SK-N-SH (cell line): ENCODE measurements around the gene CRABP1. TPM values are rescaled to one million over a fixed set of nuclear protein-coding genes. Genes with fewer than 3 reads are reported as not detected.

ENCODE experiments used
- CTCF ChIA-PET: fragments of 300-600, 350-600 bp; formaldehyde crosslinking; extraction: SDS; loops from one replicate; lab custom pipeline; 2021; lab: Yijun Ruan, JAX
- POLR2A ChIA-PET: fragments of 350-600 bp; sonication (Branson Sonifier 250); formaldehyde crosslinking; extraction: SDS; loops from one replicate; lab custom pipeline; 2020; ENCODE audit warnings: antibody characterized with exemption, inconsistent platforms; lab: Yijun Ruan, JAX
- DNase-seq: peaks from one replicate; pipeline ENCODE4 v3.0.0; 2012
- H2AFZ ChIP-seq: fragments of 200-600 bp; sonication (generic); 2 replicates; pipeline ENCODE4 v1.8.1; 2016; ENCODE audit warnings: antibody characterized with exemption, mild to moderate bottlenecking, low read depth
- H3F3A ChIP-seq: fragments of 200-600 bp; sonication (generic); replicated peaks from 2 replicates; pipeline ENCODE3; 2016; ENCODE audit warnings: antibody characterized with exemption, mild to moderate bottlenecking; ENCODE audit not compliant: insufficient read depth
- H3K27ac ChIP-seq, 2 experiments: fragments of 200-500 bp in 1 of 2; fragments of 200-600 bp in 1 of 2; sonication (Bioruptor generic) in 1 of 2; sonication (generic), shearing (Covaris generic) in 1 of 2; 2 replicates each; pipeline versions ENCODE4 v1.5.1 to v1.6.1; 2014 to 2016; ENCODE audit warnings: low read depth in 2 of 2, inconsistent platforms in 1 of 2, low read length in 1 of 2, mild to moderate bottlenecking in 1 of 2, mixed read lengths in 1 of 2
- H3K27me3 ChIP-seq: fragments of 200-600 bp; sonication (generic), shearing (Covaris generic); 2 replicates; pipeline ENCODE4 v1.6.1; 2016; ENCODE audit warnings: mixed run types; ENCODE audit not compliant: insufficient read depth
- H3K36me3 ChIP-seq, 2 experiments: fragments of 200-500 bp in 1 of 2; fragments of 200-600 bp in 1 of 2; sonication (Bioruptor generic) in 1 of 2; sonication (generic) in 1 of 2; replicated peaks in 1 of 2; 2 replicates each; pipeline versions ENCODE3 to v1.5.1; 2014 to 2016; ENCODE audit warnings: low read length in 1 of 2, mild to moderate bottlenecking in 1 of 2; ENCODE audit not compliant: insufficient read depth in 2 of 2, control insufficient read depth in 1 of 2
- H3K4me1 ChIP-seq, 2 experiments: fragments of 200-500 bp in 1 of 2; fragments of 200-600 bp in 1 of 2; sonication (Bioruptor generic) in 1 of 2; sonication (generic), shearing (Covaris generic) in 1 of 2; 2 replicates each; pipeline versions ENCODE4 v1.5.1 to v1.6.1; 2014 to 2016; ENCODE audit warnings: low read depth in 1 of 2, low read length in 1 of 2, mixed run types in 1 of 2; ENCODE audit not compliant: insufficient read depth in 2 of 2, control insufficient read depth in 1 of 2
- H3K4me2 ChIP-seq: fragments of 200-600 bp; sonication (generic), shearing (Covaris generic); 2 replicates; pipeline ENCODE4 v1.6.1; 2017; ENCODE audit warnings: mixed run types
- H3K4me3 ChIP-seq, 2 experiments: fragments of 200-500 bp in 1 of 2; fragments of 200-600 bp in 1 of 2; sonication (Bioruptor generic) in 1 of 2; sonication (generic), shearing (Covaris generic) in 1 of 2; 2 replicates each; pipeline versions ENCODE4 v1.5.1 to v1.8.1; 2014 to 2016; ENCODE audit warnings: low read depth in 2 of 2, inconsistent platforms in 1 of 2, low read length in 1 of 2, mild to moderate bottlenecking in 1 of 2, mixed read lengths in 1 of 2, moderate library complexity in 1 of 2
- H3K79me2 ChIP-seq: fragments of 200-600 bp; sonication (generic); 2 replicates; pipeline ENCODE4 v1.8.1; 2017; ENCODE audit warnings: mild to moderate bottlenecking; ENCODE audit not compliant: insufficient read depth
- H3K9ac ChIP-seq: fragments of 200-600 bp; sonication (generic); 2 replicates; pipeline ENCODE4 v1.6.1; 2017; ENCODE audit warnings: mixed run types
- H3K9me2 ChIP-seq: fragments of 200-600 bp; sonication (generic); 2 replicates; pipeline ENCODE4 v1.6.1; 2017; ENCODE audit warnings: mixed run types
- H3K9me3 ChIP-seq: fragments of 200-600 bp; sonication (generic); 2 replicates; pipeline ENCODE4 v1.6.1; 2017; ENCODE audit warnings: mixed run types, mild to moderate bottlenecking, moderate library complexity
- H4K20me1 ChIP-seq: fragments of 200-600 bp; sonication (generic); 2 replicates; pipeline ENCODE4 v1.6.1; 2017; ENCODE audit warnings: mild to moderate bottlenecking, mixed run types; ENCODE audit not compliant: insufficient read depth
- GATA2 ChIP-seq: sonication (generic); formaldehyde crosslinking; IDR thresholded peaks from 2 replicates; pipeline ENCODE4 v1.5.0; 2020; ENCODE audit warnings: mild to moderate bottlenecking, missing genetic modification reagents
- SIN3A ChIP-seq: IDR thresholded peaks from 2 replicates; pipeline ENCODE4 v1.6.1; 2012; ENCODE audit warnings: low read depth, mild to moderate bottlenecking, low read length, moderate library complexity, borderline replicate concordance
- TAF1 ChIP-seq: IDR thresholded peaks from 2 replicates; pipeline ENCODE4 v1.6.1; 2012; ENCODE audit warnings: low read depth, mild to moderate bottlenecking, low read length, moderate library complexity, borderline replicate concordance
- TEAD4 ChIP-seq: IDR thresholded peaks from 2 replicates; pipeline ENCODE4 v1.4.0; 2012; ENCODE audit warnings: mild to moderate bottlenecking, borderline replicate concordance; ENCODE audit not compliant: insufficient read depth
- whole genome bisulfite sequencing: methylation state at CpG from one replicate; pipeline ENCODE4 v1.1.6; 2017; ENCODE audit warnings: low lambda C conversion rate; 5-methylcytosine and 5-hydroxymethylcytosine counted together
- polyA plus RNA-seq, 3 experiments: library from polyadenylated mRNA; depleted of rRNA; stranded (reverse); fragments of >200 nt; gene quantifications; 2 replicates each; pipeline ENCODE4 v1.2.3, GENCODE V29; 2012
- TF ChIP-seq, protein P1 (sequence below): IDR thresholded peaks from 2 replicates; pipeline ENCODE4 v1.6.1; 2012; ENCODE audit warnings: mild to moderate bottlenecking, low read depth, low read length, moderate library complexity
- TF ChIP-seq, protein P2 (sequence below): fragments of 150-350 bp; IDR thresholded peaks from 2 replicates; pipeline ENCODE4 v1.6.1; 2017; ENCODE audit warnings: antibody characterized with exemption, low read length, low read depth, borderline replicate concordance
- TF ChIP-seq, protein P3 (sequence below): IDR thresholded peaks from 2 replicates; pipeline ENCODE4; 2012
- TF ChIP-seq, protein P4 (sequence below): fragments of 150-350 bp; IDR thresholded peaks from 2 replicates; pipeline ENCODE4 v1.6.1; 2016; ENCODE audit warnings: mild to moderate bottlenecking, low read depth, low read length

CRABP1 gene
- polyA plus RNA-seq, 1 of the 3 experiments (the other 2 are of a cell fraction) = 1.0 TPM

GRCh38 chr15:78355177-78355576 is 15.0 kb downstream of the CRABP1 start:
- Histone ChIP-seq H2AFZ (no peak overlapping the region), H3K9ac (no peak overlapping the region), H3K36me3 (no peaks in the 10 kb centered on the region), H3K4me1 (peaks cover 0 to under 1% of the 10 kb centered on the region in 2 experiments; a peak in 1 of 4 replicates), H3F3A (no peaks in the 10 kb centered on the region), H3K9me2 (no peaks in the 10 kb centered on the region), H3K27me3 (no peaks in the 10 kb centered on the region; the same call in 1 of the 2 replicates), H3K27ac (no peak overlapping the region), H3K4me2 (no peak overlapping the region), H3K4me3 (no peak overlapping the region), H4K20me1 (no peaks in the 10 kb centered on the region), H3K9me3 (no peaks in the 10 kb centered on the region), H3K79me2 (no peaks in the 10 kb centered on the region)
- TF ChIP-seq TEAD4 (no peak), TAF1 (no peak), GATA2 (CRISPR knock-in tag) (no peak), SIN3A (no peak)
- TF ChIP-seq, protein P1, sequence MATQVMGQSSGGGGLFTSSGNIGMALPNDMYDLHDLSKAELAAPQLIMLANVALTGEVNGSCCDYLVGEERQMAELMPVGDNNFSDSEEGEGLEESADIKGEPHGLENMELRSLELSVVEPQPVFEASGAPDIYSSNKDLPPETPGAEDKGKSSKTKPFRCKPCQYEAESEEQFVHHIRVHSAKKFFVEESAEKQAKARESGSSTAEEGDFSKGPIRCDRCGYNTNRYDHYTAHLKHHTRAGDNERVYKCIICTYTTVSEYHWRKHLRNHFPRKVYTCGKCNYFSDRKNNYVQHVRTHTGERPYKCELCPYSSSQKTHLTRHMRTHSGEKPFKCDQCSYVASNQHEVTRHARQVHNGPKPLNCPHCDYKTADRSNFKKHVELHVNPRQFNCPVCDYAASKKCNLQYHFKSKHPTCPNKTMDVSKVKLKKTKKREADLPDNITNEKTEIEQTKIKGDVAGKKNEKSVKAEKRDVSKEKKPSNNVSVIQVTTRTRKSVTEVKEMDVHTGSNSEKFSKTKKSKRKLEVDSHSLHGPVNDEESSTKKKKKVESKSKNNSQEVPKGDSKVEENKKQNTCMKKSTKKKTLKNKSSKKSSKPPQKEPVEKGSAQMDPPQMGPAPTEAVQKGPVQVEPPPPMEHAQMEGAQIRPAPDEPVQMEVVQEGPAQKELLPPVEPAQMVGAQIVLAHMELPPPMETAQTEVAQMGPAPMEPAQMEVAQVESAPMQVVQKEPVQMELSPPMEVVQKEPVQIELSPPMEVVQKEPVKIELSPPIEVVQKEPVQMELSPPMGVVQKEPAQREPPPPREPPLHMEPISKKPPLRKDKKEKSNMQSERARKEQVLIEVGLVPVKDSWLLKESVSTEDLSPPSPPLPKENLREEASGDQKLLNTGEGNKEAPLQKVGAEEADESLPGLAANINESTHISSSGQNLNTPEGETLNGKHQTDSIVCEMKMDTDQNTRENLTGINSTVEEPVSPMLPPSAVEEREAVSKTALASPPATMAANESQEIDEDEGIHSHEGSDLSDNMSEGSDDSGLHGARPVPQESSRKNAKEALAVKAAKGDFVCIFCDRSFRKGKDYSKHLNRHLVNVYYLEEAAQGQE = no peak
- TF ChIP-seq, protein P2, sequence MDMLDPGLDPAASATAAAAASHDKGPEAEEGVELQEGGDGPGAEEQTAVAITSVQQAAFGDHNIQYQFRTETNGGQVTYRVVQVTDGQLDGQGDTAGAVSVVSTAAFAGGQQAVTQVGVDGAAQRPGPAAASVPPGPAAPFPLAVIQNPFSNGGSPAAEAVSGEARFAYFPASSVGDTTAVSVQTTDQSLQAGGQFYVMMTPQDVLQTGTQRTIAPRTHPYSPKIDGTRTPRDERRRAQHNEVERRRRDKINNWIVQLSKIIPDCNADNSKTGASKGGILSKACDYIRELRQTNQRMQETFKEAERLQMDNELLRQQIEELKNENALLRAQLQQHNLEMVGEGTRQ = no peak
- CTCF ChIA-PET = interaction anchor here (0.8 kb wide), 1 partner anchor 9 kb away, joined by 3 read pairs; no protein-coding TSS in a partner anchor
- POLR2A ChIA-PET = no interaction called here
- no peak for DNase-seq
- WGBS = 88% methylated on average over 8 of the region's 8 CpGs

GRCh38 chr15:78358102-78358870 is 18.1 kb downstream of the CRABP1 start:
- TF ChIP-seq, protein P3, sequence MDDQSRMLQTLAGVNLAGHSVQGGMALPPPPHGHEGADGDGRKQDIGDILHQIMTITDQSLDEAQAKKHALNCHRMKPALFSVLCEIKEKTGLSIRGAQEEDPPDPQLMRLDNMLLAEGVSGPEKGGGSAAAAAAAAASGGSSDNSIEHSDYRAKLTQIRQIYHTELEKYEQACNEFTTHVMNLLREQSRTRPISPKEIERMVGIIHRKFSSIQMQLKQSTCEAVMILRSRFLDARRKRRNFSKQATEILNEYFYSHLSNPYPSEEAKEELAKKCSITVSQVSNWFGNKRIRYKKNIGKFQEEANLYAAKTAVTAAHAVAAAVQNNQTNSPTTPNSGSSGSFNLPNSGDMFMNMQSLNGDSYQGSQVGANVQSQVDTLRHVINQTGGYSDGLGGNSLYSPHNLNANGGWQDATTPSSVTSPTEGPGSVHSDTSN = peak; percentile 63
- TF ChIP-seq, protein P4, sequence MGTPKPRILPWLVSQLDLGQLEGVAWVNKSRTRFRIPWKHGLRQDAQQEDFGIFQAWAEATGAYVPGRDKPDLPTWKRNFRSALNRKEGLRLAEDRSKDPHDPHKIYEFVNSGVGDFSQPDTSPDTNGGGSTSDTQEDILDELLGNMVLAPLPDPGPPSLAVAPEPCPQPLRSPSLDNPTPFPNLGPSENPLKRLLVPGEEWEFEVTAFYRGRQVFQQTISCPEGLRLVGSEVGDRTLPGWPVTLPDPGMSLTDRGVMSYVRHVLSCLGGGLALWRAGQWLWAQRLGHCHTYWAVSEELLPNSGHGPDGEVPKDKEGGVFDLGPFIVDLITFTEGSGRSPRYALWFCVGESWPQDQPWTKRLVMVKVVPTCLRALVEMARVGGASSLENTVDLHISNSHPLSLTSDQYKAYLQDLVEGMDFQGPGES = no peak
- TF ChIP-seq, protein P1 = no peak
- WGBS = 54% methylated on average over 6 of the region's 6 CpGs

More at GRCh38 chr15:78358102-78358870, 18.1 kb downstream of the CRABP1 start:
- H3K4me1 ChIP-seq = peaks cover 0 to 10% of the 10 kb centered on the region in 2 experiments; a peak in 1 of 4 replicates
- no peak overlapping the region for H3K27ac ChIP-seq
- H3K4me2 ChIP-seq = no peak overlapping the region
- no peaks in the 10 kb centered on the region for H3K9me2 ChIP-seq
- no peaks in the 10 kb centered on the region for H3K79me2 ChIP-seq
- H3F3A ChIP-seq = no peaks in the 10 kb centered on the region
- no peaks in the 10 kb centered on the region for H3K36me3 ChIP-seq
- POLR2A ChIA-PET = no interaction called here
- H3K9me3 ChIP-seq = no peaks in the 10 kb centered on the region
- H3K4me3 ChIP-seq = no peak overlapping the region
- no peak for DNase-seq
- CTCF ChIA-PET = interaction anchor here (0.7 to 1.5 kb wide), 4 partner anchors 29 to 125 kb away, joined by 3 to 4 read pairs (median 3); no protein-coding TSS in a partner anchor
- no peak overlapping the region for H2AFZ ChIP-seq
- no peaks in the 10 kb centered on the region for H4K20me1 ChIP-seq
- H3K9ac ChIP-seq = no peak overlapping the region
- no peaks in the 10 kb centered on the region; the same call in 1 of the 2 replicates for H3K27me3 ChIP-seq
